K562 (cell line): ENCODE measurements around the gene RNU5D-1. TPM values are rescaled to one million over a fixed set of nuclear protein-coding genes. Genes with fewer than 3 reads are reported as not detected.
A peak's percentile ranks its signal among the peaks of the same experiment; 100 is the strongest.

ENCODE experiments used
- ATAC-seq: fragments of 200-7000 bp; cut with Tn5 transposase; 3 replicates; pipeline ENCODE4 v1.9.1; 2020; ENCODE audit warnings: moderate library complexity
- BruUV-seq: library from RNA; stranded (reverse); fragments of 400-500 nt; replicated peaks from 2 replicates; lab custom pipeline; 2021; lab: Mats Ljungman, UMichigan
- CTCF ChIA-PET: fragments of 300-600 bp; formaldehyde crosslinking; extraction: SDS; loops from one replicate; lab custom pipeline; 2021; ENCODE audit warnings: low intra/inter-chr PET ratio; lab: Yijun Ruan, JAX
- POLR2A ChIA-PET: fragments of 300-600, 350-650 bp; sonication (Branson Sonifier 250); formaldehyde crosslinking; extraction: SDS; loops from one replicate; lab custom pipeline; 2021; ENCODE audit warnings: antibody characterized with exemption, inconsistent platforms; lab: Yijun Ruan, JAX
- DNase-seq, 4 experiments: peaks; one replicate each; pipeline versions ENCODE4 v3.0.0 to v3.0.0-alpha.2; 2011 to 2018; ENCODE audit warnings: low spot score in 3 of 4, mixed read lengths in 3 of 4; ENCODE audit errors: extremely low read depth in 1 of 4
- FAIRE-seq: peaks from 2 replicates; lab custom pipeline; 2011; peaks lifted over from hg19 to GRCh38; lab: Jason Lieb, UNC
- H2AFZ ChIP-seq: 2 replicates; pipeline ENCODE4 v1.6.0; 2011; ENCODE audit warnings: low read depth, low read length, control low read depth, inconsistent platforms
- H3K27ac ChIP-seq: fragments of 200-600 bp; 3 replicates; pipeline ENCODE4 v1.8.0; 2011; ENCODE audit warnings: low read depth, mild to moderate bottlenecking, control low read depth, inconsistent platforms, low read length, moderate library complexity, mixed read lengths; ENCODE audit errors: extremely low read depth
- H3K27me3 ChIP-seq, 2 experiments: fragments of 300-600 bp in 1 of 2; 2 replicates in 1 of 2; 3 replicates in 1 of 2; pipeline versions ENCODE4 v1.6.0 to v1.8.0; 2011; ENCODE audit warnings: inconsistent platforms in 2 of 2, low read length in 2 of 2, mild to moderate bottlenecking in 1 of 2, mixed read lengths in 1 of 2, moderate library complexity in 1 of 2; ENCODE audit not compliant: control insufficient read depth in 2 of 2, insufficient read depth in 2 of 2
- H3K36me3 ChIP-seq: fragments of 300-600 bp; 3 replicates; pipeline ENCODE4 v1.8.0; 2011; ENCODE audit warnings: mild to moderate bottlenecking, low read length, inconsistent platforms; ENCODE audit not compliant: control insufficient read depth, insufficient read depth
- H3K4me1 ChIP-seq, 2 experiments: fragments of 200-600 bp in 1 of 2; replicated peaks in 1 of 2; 2 replicates in 1 of 2; 3 replicates in 1 of 2; pipeline versions ENCODE4 v1.5.1 to v1.8.0; 2011; ENCODE audit warnings: inconsistent platforms in 2 of 2, low read length in 2 of 2, mild to moderate bottlenecking in 1 of 2, mixed read lengths in 1 of 2, moderate library complexity in 1 of 2; ENCODE audit not compliant: control insufficient read depth in 2 of 2, insufficient read depth in 2 of 2
- H3K4me2 ChIP-seq: 2 replicates; pipeline ENCODE4 v1.6.1; 2011; ENCODE audit warnings: low read length, control low read depth, inconsistent platforms, mixed read lengths; ENCODE audit not compliant: insufficient read depth
- H3K4me3 ChIP-seq: fragments of 200-600 bp; sonication (generic), shearing (Covaris generic); 2 replicates; pipeline ENCODE4 v1.5.1; 2016; ENCODE audit warnings: control low read depth, inconsistent platforms
- H3K79me2 ChIP-seq: fragments of 200-600 bp; 3 replicates; pipeline ENCODE4 v1.8.0; 2011; ENCODE audit warnings: low read length, inconsistent platforms; ENCODE audit not compliant: control insufficient read depth, insufficient read depth
- H3K9ac ChIP-seq, 2 experiments: 2 replicates each; pipeline versions ENCODE4 v1.6.0 to v1.6.1; 2011; ENCODE audit warnings: low read depth in 2 of 2, low read length in 2 of 2, control low read depth in 1 of 2, inconsistent platforms in 1 of 2, mild to moderate bottlenecking in 1 of 2, mixed read lengths in 1 of 2; ENCODE audit not compliant: insufficient read depth in 1 of 2
- H3K9me1 ChIP-seq: one replicate; pipeline ENCODE4 v1.6.0; 2011; ENCODE audit warnings: inconsistent platforms, mild to moderate bottlenecking, low read length, moderate library complexity; ENCODE audit not compliant: control insufficient read depth, insufficient read depth
- H3K9me3 ChIP-seq: replicated peaks from 2 replicates; pipeline ENCODE4 v1.5.1; 2011; ENCODE audit warnings: low read depth, low read length, inconsistent platforms; ENCODE audit not compliant: control insufficient read depth, insufficient read depth
- H4K20me1 ChIP-seq: replicated peaks from 2 replicates; pipeline ENCODE4 v1.6.1; 2011; ENCODE audit warnings: low read length, inconsistent platforms, mixed read lengths; ENCODE audit not compliant: control insufficient read depth, insufficient read depth
- MEIS2 ChIP-seq: fragments of 450-650 bp; IDR thresholded peaks from 2 replicates; pipeline ENCODE4 v1.6.1; 2014; ENCODE audit warnings: mild to moderate bottlenecking; ENCODE audit not compliant: partially characterized antibody
- WGBS: fragments of 100-300 bp; shearing (Covaris generic); methylation state at CpG from one replicate; pipeline ENCODE4 v1.1.6; 2016; ENCODE audit warnings: low coverage, mixed read lengths; ENCODE audit not compliant: insufficient coverage; ENCODE audit errors: missing lambda C conversion rate; 5-methylcytosine and 5-hydroxymethylcytosine counted together
- in situ Hi-C: fragments of 300-500 bp; cut with MboI; formaldehyde crosslinking; loops from 4 replicates; pipeline ENCODE4 v1.15.0; 2018; ENCODE audit warnings: inconsistent platforms, mixed read lengths
- intact Hi-C: fragments of 100-400 bp; cut with micrococcal nuclease; formaldehyde crosslinking; loops from 2 replicates; pipeline ENCODE4 v1.14.2; 2022
- polyA plus RNA-seq, 8 experiments: library from polyadenylated mRNA; depleted of rRNA in 4 of 8; stranded (reverse) in 5 of 8; unstranded in 3 of 8; fragments of >200 nt; fragmentation: Nextera tagmentation in 2 of 8; fragmentation: Illumina TruSeq in 1 of 8; extraction: Ambion mirVana in 2 of 8; extraction: Trizol in 1 of 8; gene quantifications; 2 replicates each; pipeline versions ENCODE4 v1.2.1 to v1.2.3, GENCODE V29; 2011 to 2014; ENCODE audit warnings: inconsistent platforms in 1 of 8, missing spikeins in 1 of 8
- total RNA-seq, 7 experiments: library from RNA; depleted of rRNA in 6 of 7; stranded (reverse); fragments of >200 nt in 6 of 7; fragmentation: Illumina TruSeq in 2 of 7; extraction: Trizol in 2 of 7; gene quantifications; 2 replicates each; pipeline versions ENCODE4 v1.2.1 to v1.2.3, GENCODE V29; 2011 to 2021; ENCODE audit warnings: low replicate concordance in 1 of 7
- TF ChIP-seq, protein P1 (sequence below), 3 experiments: fragments of 200-800 bp in 1 of 3; sonication (Bioruptor generic) in 1 of 3; sonication (generic) in 1 of 3; formaldehyde crosslinking in 1 of 3; IDR thresholded peaks; 2 replicates each; pipeline versions ENCODE4 v1.6.1 to v1.8.0; 2016 to 2022; ENCODE audit warnings: mild to moderate bottlenecking in 2 of 3, missing compliant biosample characterization in 2 of 3, missing genetic modification characterization in 2 of 3, missing genetic modification reagents in 1 of 3
- TF ChIP-seq, protein P2 (sequence below), 3 experiments: IDR thresholded peaks in 2 of 3; conservative IDR thresholded peaks in 1 of 3; 2 replicates each; pipeline ENCODE4 v1.5.1; 2011 to 2012; ENCODE audit warnings: low read length in 3 of 3, mild to moderate bottlenecking in 3 of 3, control low read depth in 2 of 3, improper control_type of control experiment in 1 of 3, inconsistent platforms in 1 of 3, low read depth in 1 of 3, mixed read lengths in 1 of 3, moderate library complexity in 1 of 3; ENCODE audit not compliant: insufficient read depth in 2 of 3
- TF ChIP-seq, protein P3 (sequence below): fragments of 250-450 bp; sonication (Bioruptor Pico); IDR thresholded peaks from 2 replicates; pipeline ENCODE4 v1.8.0; 2022; ENCODE audit warnings: inconsistent platforms

The RNU5D-1 gene
- total and polyA plus RNA-seq, 9 of the 15 experiments (the other 6 are each of a cell fraction or from before 2014, with no cell fraction given) = under 0.01 TPM; not detected in 8

DNA sequence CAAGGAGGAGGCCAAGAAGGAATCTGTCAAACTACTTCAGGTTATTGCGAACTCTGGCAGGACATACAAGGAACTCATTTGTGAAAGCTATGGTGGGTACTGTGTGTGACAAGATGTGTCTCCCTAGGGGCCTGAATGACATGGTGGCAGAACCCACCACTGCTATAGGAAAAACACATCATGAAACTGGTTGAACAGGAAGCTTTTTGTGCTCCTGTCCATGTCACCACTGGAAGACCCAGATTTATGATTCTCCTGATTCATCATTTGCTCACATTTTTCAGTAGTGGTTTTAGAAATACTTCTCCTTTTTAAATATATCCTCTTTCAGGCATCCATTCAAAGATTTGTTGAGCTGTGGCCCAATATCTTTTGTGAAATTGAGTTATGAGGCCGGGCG lies 32.8 kb downstream of the RNU5D-1 start:
- Histone ChIP-seq H3K9ac (no peak overlapping the region), H3K9me1 (no peaks in the 10 kb centered on the region), H3K9me3 (no peaks in the 10 kb centered on the region), H2AFZ (no peak overlapping the region), H3K4me1 (no peaks in the 10 kb centered on the region), H3K27ac (no peak overlapping the region), H3K79me2 (no peaks in the 10 kb centered on the region), H3K4me2 (no peak overlapping the region), H4K20me1 (no peaks in the 10 kb centered on the region), H3K4me3 (no peak overlapping the region)
- DNase-seq = no peak
- CTCF ChIA-PET = no interaction called here
- POLR2A ChIA-PET = interaction anchor here (1.5 to 1.7 kb wide), 2 partner anchors 23 to 121 kb away, joined by 4 to 6 read pairs; no protein-coding TSS in a partner anchor
- BruUV-seq = no TSS peak
- no peak for ATAC-seq
- peak; percentile 37 for TF ChIP-seq MEIS2
- TF ChIP-seq, protein P1, sequence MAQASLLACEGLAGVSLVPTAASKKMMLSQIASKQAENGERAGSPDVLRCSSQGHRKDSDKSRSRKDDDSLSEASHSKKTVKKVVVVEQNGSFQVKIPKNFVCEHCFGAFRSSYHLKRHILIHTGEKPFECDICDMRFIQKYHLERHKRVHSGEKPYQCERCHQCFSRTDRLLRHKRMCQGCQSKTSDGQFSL (CRISPR knock-in tag; IDR thresholded peaks at IDR 0.05) = no peak
- TF ChIP-seq, protein P1 (tag; IDR thresholded peaks at IDR 0.05) = no peak
- TF ChIP-seq, protein P2, sequence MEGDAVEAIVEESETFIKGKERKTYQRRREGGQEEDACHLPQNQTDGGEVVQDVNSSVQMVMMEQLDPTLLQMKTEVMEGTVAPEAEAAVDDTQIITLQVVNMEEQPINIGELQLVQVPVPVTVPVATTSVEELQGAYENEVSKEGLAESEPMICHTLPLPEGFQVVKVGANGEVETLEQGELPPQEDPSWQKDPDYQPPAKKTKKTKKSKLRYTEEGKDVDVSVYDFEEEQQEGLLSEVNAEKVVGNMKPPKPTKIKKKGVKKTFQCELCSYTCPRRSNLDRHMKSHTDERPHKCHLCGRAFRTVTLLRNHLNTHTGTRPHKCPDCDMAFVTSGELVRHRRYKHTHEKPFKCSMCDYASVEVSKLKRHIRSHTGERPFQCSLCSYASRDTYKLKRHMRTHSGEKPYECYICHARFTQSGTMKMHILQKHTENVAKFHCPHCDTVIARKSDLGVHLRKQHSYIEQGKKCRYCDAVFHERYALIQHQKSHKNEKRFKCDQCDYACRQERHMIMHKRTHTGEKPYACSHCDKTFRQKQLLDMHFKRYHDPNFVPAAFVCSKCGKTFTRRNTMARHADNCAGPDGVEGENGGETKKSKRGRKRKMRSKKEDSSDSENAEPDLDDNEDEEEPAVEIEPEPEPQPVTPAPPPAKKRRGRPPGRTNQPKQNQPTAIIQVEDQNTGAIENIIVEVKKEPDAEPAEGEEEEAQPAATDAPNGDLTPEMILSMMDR (IDR thresholded peaks at IDR 0.05 in 2 of 3, conservative IDR thresholded peaks at IDR 0.05 in 1 of 3; ENCODE audit: insufficient read depth in 2 of 3, low read depth in 1 of 3, low read length in 3 of 3) = no peak
- TF ChIP-seq, protein P3, sequence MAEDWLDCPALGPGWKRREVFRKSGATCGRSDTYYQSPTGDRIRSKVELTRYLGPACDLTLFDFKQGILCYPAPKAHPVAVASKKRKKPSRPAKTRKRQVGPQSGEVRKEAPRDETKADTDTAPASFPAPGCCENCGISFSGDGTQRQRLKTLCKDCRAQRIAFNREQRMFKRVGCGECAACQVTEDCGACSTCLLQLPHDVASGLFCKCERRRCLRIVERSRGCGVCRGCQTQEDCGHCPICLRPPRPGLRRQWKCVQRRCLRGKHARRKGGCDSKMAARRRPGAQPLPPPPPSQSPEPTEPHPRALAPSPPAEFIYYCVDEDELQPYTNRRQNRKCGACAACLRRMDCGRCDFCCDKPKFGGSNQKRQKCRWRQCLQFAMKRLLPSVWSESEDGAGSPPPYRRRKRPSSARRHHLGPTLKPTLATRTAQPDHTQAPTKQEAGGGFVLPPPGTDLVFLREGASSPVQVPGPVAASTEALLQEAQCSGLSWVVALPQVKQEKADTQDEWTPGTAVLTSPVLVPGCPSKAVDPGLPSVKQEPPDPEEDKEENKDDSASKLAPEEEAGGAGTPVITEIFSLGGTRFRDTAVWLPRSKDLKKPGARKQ (CRISPR knock-in tag) = no peak
- TF ChIP-seq, all 486 proteins: peak for 1
- Histone ChIP-seq H3K36me3 (no peaks in the 10 kb centered on the region), H3K27me3 (peaks cover 18 to 24% of the 10 kb centered on the region in 2 experiments; a peak in 4 of 5 replicates)
- WGBS = 23% methylated on average over 3 of the region's 3 CpGs
- FAIRE-seq = no peak
- intact Hi-C loops = no loop called here
- in situ Hi-C loops = no loop called here
